H1 (cell line): Measurements from ENCODE around the gene TGIF1. TPM values are rescaled to one million over a fixed set of nuclear protein-coding genes. Genes with fewer than 3 reads are reported as not detected.

Source experiments
- CTCF ChIA-PET: fragments of 300-600 bp; sonication (Branson Sonifier 250); formaldehyde crosslinking; loops from one replicate; lab custom pipeline; 2021; ENCODE audit not compliant: partially characterized antibody; lab: Charles Lee
- POLR2A ChIA-PET: fragments of 300-600 bp; sonication (Branson Sonifier 250); formaldehyde crosslinking; loops from one replicate; lab custom pipeline; 2021; ENCODE audit warnings: inconsistent platforms; ENCODE audit not compliant: partially characterized antibody; lab: Charles Lee
- DNase-seq, 2 experiments: peaks; one replicate each; pipeline versions ENCODE4 v3.0.0 to v3.0.0-alpha.2; 2010 to 2022; ENCODE audit warnings: low spot score in 2 of 2, low read depth in 1 of 2, mixed read lengths in 1 of 2
- FAIRE-seq: peaks from 2 replicates; lab custom pipeline; 2011; peaks lifted over from hg19 to GRCh38; lab: Jason Lieb, UNC
- H2AFZ ChIP-seq: 2 replicates; pipeline ENCODE4 v1.8.1; 2012; ENCODE audit warnings: low read length, inconsistent platforms
- H2AK5ac ChIP-seq: 2 replicates; pipeline ENCODE4 v1.6.1; 2013; ENCODE audit warnings: low read depth, low read length
- H2BK120ac ChIP-seq: replicated peaks from 2 replicates; pipeline ENCODE3; 2013; ENCODE audit warnings: low read depth, low read length, inconsistent platforms
- H2BK12ac ChIP-seq: 2 replicates; pipeline ENCODE4 v1.6.1; 2013; ENCODE audit warnings: low read depth, low read length
- H2BK15ac ChIP-seq: 2 replicates; pipeline ENCODE4 v1.6.1; 2013; ENCODE audit warnings: low read length
- H2BK20ac ChIP-seq: 2 replicates; pipeline ENCODE4 v1.6.1; 2013; ENCODE audit warnings: low read length
- H2BK5ac ChIP-seq: 2 replicates; pipeline ENCODE4 v1.6.1; 2013; ENCODE audit warnings: low read depth, low read length
- H3K14ac ChIP-seq: 2 replicates; pipeline ENCODE4 v1.6.1; 2013; ENCODE audit warnings: inconsistent platforms; ENCODE audit not compliant: insufficient read length
- H3K18ac ChIP-seq: 2 replicates; pipeline ENCODE4 v1.6.1; 2013; ENCODE audit warnings: low read length; ENCODE audit errors: extremely low read depth
- H3K23ac ChIP-seq: 2 replicates; pipeline ENCODE4 v1.6.1; 2013; ENCODE audit warnings: inconsistent platforms; ENCODE audit not compliant: insufficient read length
- H3K23me2 ChIP-seq: 2 replicates; pipeline ENCODE4 v1.6.1; 2013; ENCODE audit warnings: low read depth, low read length
- H3K27ac ChIP-seq: 2 replicates; pipeline ENCODE4 v1.6.1; 2011; ENCODE audit warnings: low read depth, low read length, inconsistent platforms
- H3K27me3 ChIP-seq, 4 experiments: replicated peaks in 1 of 4; 1 replicate in 1 of 4; 2 replicates in 3 of 4; pipeline versions ENCODE4 v1.6.1 to v1.8.1; 2011 to 2013; ENCODE audit warnings: low read length in 3 of 4, mild to moderate bottlenecking in 3 of 4, inconsistent platforms in 2 of 4, mixed read lengths in 2 of 4, moderate library complexity in 1 of 4; ENCODE audit not compliant: control insufficient read depth in 3 of 4, insufficient read depth in 3 of 4; ENCODE audit errors: extremely low read depth in 1 of 4
- H3K36me3 ChIP-seq, 4 experiments: 2 replicates each; pipeline versions ENCODE4 v1.6.1 to v1.8.1; 2011 to 2013; ENCODE audit warnings: mild to moderate bottlenecking in 4 of 4, low read length in 3 of 4, moderate library complexity in 2 of 4, control low read depth in 1 of 4, inconsistent platforms in 1 of 4; ENCODE audit not compliant: insufficient read depth in 4 of 4, control insufficient read depth in 2 of 4
- H3K4ac ChIP-seq: replicated peaks from 2 replicates; pipeline ENCODE3; 2013; ENCODE audit warnings: low read length, low read depth, mixed read lengths, inconsistent platforms; ENCODE audit not compliant: insufficient read length
- H3K4me1 ChIP-seq, 4 experiments: replicated peaks in 1 of 4; 1 replicate in 1 of 4; 2 replicates in 3 of 4; pipeline versions ENCODE4 v1.6.1 to v1.8.1; 2011 to 2013; ENCODE audit warnings: low read length in 3 of 4, inconsistent platforms in 2 of 4, mixed read lengths in 1 of 4; ENCODE audit not compliant: insufficient read depth in 4 of 4, control insufficient read depth in 3 of 4
- H3K4me2 ChIP-seq, 2 experiments: 2 replicates each; pipeline versions ENCODE4 v1.6.1 to v1.8.1; 2011 to 2013; ENCODE audit warnings: low read depth in 2 of 2, low read length in 2 of 2, control low read depth in 1 of 2, inconsistent platforms in 1 of 2, mild to moderate bottlenecking in 1 of 2; ENCODE audit not compliant: insufficient read depth in 1 of 2
- H3K4me3 ChIP-seq, 4 experiments: fragments of 200-600, 300-600 bp in 1 of 4; sonication (generic), shearing (Covaris generic), sonication (Bioruptor Twin) in 1 of 4; 2 replicates each; pipeline versions ENCODE4 v1.5.1 to v1.8.1; 2011 to 2016; ENCODE audit warnings: low read length in 4 of 4, low read depth in 3 of 4, control low read depth in 2 of 4, inconsistent platforms in 2 of 4, mild to moderate bottlenecking in 2 of 4, mixed read lengths in 1 of 4, moderate library complexity in 1 of 4; ENCODE audit not compliant: insufficient read depth in 2 of 4; ENCODE audit errors: extremely low read depth in 1 of 4
- H3K56ac ChIP-seq: replicated peaks from 2 replicates; pipeline ENCODE3; 2013; ENCODE audit warnings: low read depth, mild to moderate bottlenecking, mixed read lengths, low read length, inconsistent platforms; ENCODE audit not compliant: insufficient read length
- H3K79me1 ChIP-seq: 2 replicates; pipeline ENCODE4 v1.6.1; 2013; ENCODE audit warnings: low read depth, low read length, control low read depth
- H3K79me2 ChIP-seq, 2 experiments: 2 replicates each; pipeline versions ENCODE4 v1.6.1 to v1.8.1; 2012 to 2013; ENCODE audit warnings: low read length in 2 of 2, mild to moderate bottlenecking in 2 of 2, inconsistent platforms in 1 of 2; ENCODE audit not compliant: insufficient read depth in 2 of 2, control insufficient read depth in 1 of 2
- H3K9ac ChIP-seq, 4 experiments: replicated peaks in 1 of 4; 1 replicate in 1 of 4; 2 replicates in 3 of 4; pipeline versions ENCODE4 v1.6.1 to v1.8.1; 2011 to 2013; ENCODE audit warnings: low read depth in 3 of 4, low read length in 3 of 4, control low read depth in 2 of 4, mild to moderate bottlenecking in 2 of 4, moderate library complexity in 2 of 4, inconsistent platforms in 1 of 4; ENCODE audit errors: extremely low read depth in 1 of 4
- H3K9me3 ChIP-seq, 2 experiments: 2 replicates each; pipeline versions ENCODE4 v1.6.1 to v1.8.1; 2012 to 2013; ENCODE audit warnings: mild to moderate bottlenecking in 2 of 2, moderate library complexity in 2 of 2, control low read depth in 1 of 2, inconsistent platforms in 1 of 2, low read depth in 1 of 2, low read length in 1 of 2, mixed read lengths in 1 of 2; ENCODE audit not compliant: insufficient read depth in 2 of 2
- H4K20me1 ChIP-seq, 2 experiments: replicated peaks in 1 of 2; 2 replicates each; pipeline versions ENCODE3 to v1.8.1; 2011 to 2013; ENCODE audit warnings: inconsistent platforms in 2 of 2, low read length in 2 of 2, mild to moderate bottlenecking in 1 of 2; ENCODE audit not compliant: insufficient read depth in 2 of 2, control insufficient read depth in 1 of 2
- H4K5ac ChIP-seq: 2 replicates; pipeline ENCODE4 v1.6.1; 2013; ENCODE audit warnings: low read length, low read depth, mixed read lengths, inconsistent platforms; ENCODE audit not compliant: insufficient read length
- H4K8ac ChIP-seq: 2 replicates; pipeline ENCODE4 v1.8.0; 2013; ENCODE audit warnings: mild to moderate bottlenecking, moderate library complexity, low read length, inconsistent platforms; ENCODE audit not compliant: insufficient read depth; ENCODE audit errors: extremely low read depth
- H4K91ac ChIP-seq: replicated peaks from 2 replicates; pipeline ENCODE3; 2013; ENCODE audit warnings: low read length, mixed read lengths, inconsistent platforms; ENCODE audit not compliant: insufficient read length
- CBX5 ChIP-seq: fragments of 300-800, 300-1000 bp; sonication (generic); IDR thresholded peaks from 2 replicates; pipeline ENCODE4 v1.7.1; 2016; ENCODE audit warnings: antibody characterized with exemption, low read length, low read depth
- CHD1 ChIP-seq: IDR thresholded peaks from 2 replicates; pipeline ENCODE4 v1.6.1; 2012; ENCODE audit warnings: low read depth, low read length, improper control_type of control experiment
- EGR1 ChIP-seq: IDR thresholded peaks from 2 replicates; pipeline ENCODE4 v1.6.1; 2011; ENCODE audit warnings: low read depth, low read length, borderline replicate concordance
- HDAC2 ChIP-seq, 2 experiments: fragments of 300-600 bp in 1 of 2; sonication (generic) in 1 of 2; IDR thresholded peaks; 2 replicates each; pipeline ENCODE4 v1.6.1; 2011 to 2012; ENCODE audit warnings: low read depth in 2 of 2, low read length in 2 of 2, mild to moderate bottlenecking in 2 of 2, moderate library complexity in 2 of 2, borderline replicate concordance in 1 of 2, inconsistent platforms in 1 of 2
- HDAC6 ChIP-seq: IDR thresholded peaks from one replicate; pipeline ENCODE4 v1.7.1; 2012; ENCODE audit warnings: low read depth, mild to moderate bottlenecking, inconsistent platforms, low read length, moderate library complexity
- KDM4A ChIP-seq: IDR thresholded peaks from one replicate; pipeline ENCODE4 v1.7.1; 2012; ENCODE audit warnings: low read depth, mild to moderate bottlenecking, moderate library complexity, low read length, inconsistent platforms; ENCODE audit not compliant: severe bottlenecking
- RBBP5 ChIP-seq: IDR thresholded peaks from 2 replicates; pipeline ENCODE4 v1.7.1; 2012; ENCODE audit warnings: low read depth, mild to moderate bottlenecking, inconsistent platforms, low read length, moderate library complexity, borderline replicate concordance
- RNF2 ChIP-seq: fragments of 200-900, 300-1000 bp; sonication (generic); IDR thresholded peaks from 2 replicates; pipeline ENCODE4 v1.7.1; 2016; ENCODE audit warnings: borderline replicate concordance, low read depth, mild to moderate bottlenecking, antibody characterized with exemption, low read length; ENCODE audit not compliant: poor library complexity, severe bottlenecking; ENCODE audit errors: missing control alignments
- RXRA ChIP-seq: IDR thresholded peaks from 2 replicates; pipeline ENCODE4 v1.6.1; 2011; ENCODE audit warnings: low read depth, mild to moderate bottlenecking, low read length, moderate library complexity; ENCODE audit not compliant: insufficient read depth
- SIN3A ChIP-seq, 2 experiments: IDR thresholded peaks in 1 of 2; conservative IDR thresholded peaks in 1 of 2; 2 replicates each; pipeline ENCODE4 v1.6.1; 2011 to 2012; ENCODE audit warnings: low read length in 2 of 2, improper control_type of control experiment in 1 of 2, low read depth in 1 of 2, mild to moderate bottlenecking in 1 of 2
- SP1 ChIP-seq: IDR thresholded peaks from 2 replicates; pipeline ENCODE4 v1.6.1; 2011; ENCODE audit warnings: low read depth, low read length
- TAF7 ChIP-seq: optimal IDR thresholded peaks from 2 replicates; pipeline ENCODE3; 2011; ENCODE audit warnings: low read depth, mild to moderate bottlenecking, inconsistent platforms, low read length, moderate library complexity, borderline replicate concordance
- TBP ChIP-seq: IDR thresholded peaks from 2 replicates; pipeline ENCODE4 v1.6.1; 2011; ENCODE audit warnings: low read depth, low read length, improper control_type of control experiment
- WGBS, 2 experiments: shearing (Covaris generic) in 1 of 2; methylation state at CpG; one replicate each; pipeline versions ENCODE4 v1.1.6 to v1.1.7; 2013 to 2015; ENCODE audit warnings: low lambda C conversion rate in 2 of 2, mixed read lengths in 2 of 2, inconsistent platforms in 1 of 2, low coverage in 1 of 2, missing lambda C conversion rate in 1 of 2; ENCODE audit not compliant: insufficient replicate concordance in 2 of 2, insufficient coverage in 1 of 2, insufficient read length in 1 of 2; ENCODE audit errors: extremely low coverage in 1 of 2, missing lambda C conversion rate in 1 of 2; 5-methylcytosine and 5-hydroxymethylcytosine counted together
- polyA plus RNA-seq, 7 experiments: library from polyadenylated mRNA; depleted of rRNA in 3 of 7; stranded (reverse) in 5 of 7; unstranded in 2 of 7; fragments of >200 nt in 5 of 7; fragments of 200-250 nt in 2 of 7; gene quantifications; 1 replicate in 5 of 7; 2 replicates in 1 of 7; 4 replicates in 1 of 7; pipeline versions ENCODE4 v1.2.1 to v1.2.3, GENCODE V29; 2011 to 2013; ENCODE audit warnings: missing spikeins in 2 of 7, mixed read lengths in 2 of 7
- total RNA-seq: library from RNA; stranded (reverse); fragmentation: NEBNext Ultra II Directional; extraction: Animal tissue kit (Norgen Biotek cat#: 25700); gene quantifications from 2 replicates; pipeline ENCODE4 v1.2.1, GENCODE V29; 2021
- TF ChIP-seq, protein P1 (sequence below): IDR thresholded peaks from 2 replicates; pipeline ENCODE4 v1.6.1; 2012; ENCODE audit warnings: inconsistent platforms

TGIF1 gene
- total and polyA plus RNA-seq, 2 of the 8 experiments (the other 6 are each of a cell fraction or from before 2014, with no cell fraction given), result 256 to 262 TPM

DNA sequence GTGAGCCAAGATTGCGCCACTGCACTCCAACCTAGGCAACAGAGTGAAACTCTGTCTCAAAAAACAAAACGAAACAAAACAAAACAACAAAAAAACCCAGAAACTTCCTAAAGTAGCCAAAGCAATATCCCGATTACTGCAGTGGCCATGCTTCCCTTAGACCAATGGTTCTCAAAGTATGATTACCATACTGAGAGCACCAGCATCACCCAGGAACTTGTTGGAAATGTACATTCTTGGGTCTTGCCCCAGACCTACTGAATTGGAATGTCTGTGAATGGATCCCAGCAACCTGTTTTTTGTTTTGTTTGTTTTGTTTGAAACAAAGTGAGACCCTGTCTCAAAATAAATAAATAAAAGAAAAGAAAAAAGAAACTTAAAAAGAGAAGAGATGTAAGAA is 41.9 kb upstream of the TGIF1 start:
- Histone ChIP-seq H3K56ac (no peak overlapping the region), H2AK5ac (no peak overlapping the region), H3K9me3 (no peaks in the 10 kb centered on the region), H2BK120ac (no peak overlapping the region), H2BK12ac (no peak overlapping the region), H4K20me1 (no peaks in the 10 kb centered on the region), H3K79me2 (no peaks in the 10 kb centered on the region), H3K23ac (no peak overlapping the region), H2BK15ac (no peak overlapping the region), H3K4me1 (no peaks in the 10 kb centered on the region), H4K8ac (no peak overlapping the region), H4K5ac (no peak overlapping the region), H3K14ac (no peak overlapping the region), H3K27ac (no peak overlapping the region), H3K4ac (no peak overlapping the region), H2BK5ac (no peak overlapping the region), H2AFZ (no peak overlapping the region), H3K18ac (no peak overlapping the region), H4K91ac (no peak overlapping the region), H3K23me2 (no peaks in the 10 kb centered on the region), H3K36me3 (no peaks in the 10 kb centered on the region), H3K79me1 (no peaks in the 10 kb centered on the region), H3K27me3 (no peaks in the 10 kb centered on the region; a peak in 1 of 7 replicates), H3K4me2 (no peak overlapping the region), H2BK20ac (no peak overlapping the region), H3K4me3 (no peak overlapping the region), H3K9ac (no peak overlapping the region)
- 94% methylated on average over 3 of the region's 3 CpGs; no CpG with 5 or more reads in 1 of the 2 experiments for WGBS, 2 experiments
- ChIA-PET CTCF (interaction anchor here (1.4 kb wide), 1 partner anchor 16 kb away, joined by 3 read pairs; no protein-coding TSS in a partner anchor), POLR2A (no interaction called here)
- no peak for DNase-seq
- no peak for FAIRE-seq
- TF ChIP-seq RXRA, result no peak
- TF ChIP-seq RNF2, result no peak
- no peak for TF ChIP-seq RBBP5
- TF ChIP-seq TAF7, result no peak
- TF ChIP-seq SIN3A (conservative IDR thresholded peaks at IDR 0.05 in 1 of 2, IDR thresholded peaks at IDR 0.05 in 1 of 2; ENCODE audit: low read depth in 1 of 2, low read length in 2 of 2), result no peak
- no peak for TF ChIP-seq CBX5
- no peak for TF ChIP-seq CHD1
- no peak for TF ChIP-seq HDAC6
- TF ChIP-seq, protein P1, sequence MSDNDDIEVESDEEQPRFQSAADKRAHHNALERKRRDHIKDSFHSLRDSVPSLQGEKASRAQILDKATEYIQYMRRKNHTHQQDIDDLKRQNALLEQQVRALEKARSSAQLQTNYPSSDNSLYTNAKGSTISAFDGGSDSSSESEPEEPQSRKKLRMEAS, result no peak
- TF ChIP-seq HDAC2 (IDR thresholded peaks at IDR 0.05; ENCODE audit: borderline replicate concordance in 1 of 2, low read depth in 2 of 2, low read length in 2 of 2), result no peak
- no peak for TF ChIP-seq TBP
- no peak for TF ChIP-seq KDM4A
- TF ChIP-seq SP1, result no peak
- TF ChIP-seq EGR1, result no peak
